GM18511 (cell line): ENCODE measurements around the gene POLR2F.

Experiments used
- ATAC-seq: cut with Tn5 transposase; IDR thresholded peaks from one replicate; pipeline ENCODE4 v1.9.1; 2021; ENCODE audit warnings: mild to moderate bottlenecking, moderate library complexity; ENCODE audit not compliant: unreplicated experiment

The POLR2F gene

GRCh38 chr22:37981282-37982011, 27.9 kb downstream of the POLR2F start:
- no peak for ATAC-seq

- no peak for ATAC-seq
These were observed 28.8 kb downstream of the POLR2F start for GRCh38 chr22:37982151-37982785.

GRCh38 chr22:37982938-37983859, 29.7 kb downstream of the POLR2F start:
- no peak for ATAC-seq

- ATAC-seq: no peak
These were observed 30.6 kb downstream of the POLR2F start, which contains the start of gene SOX10 for GRCh38 chr22:37983860-37984791. Gene SOX10 (minus strand): TSS chr22:37984555. CDS start chr22:37983784, 771 bp downstream.

- ATAC-seq: no peak
These were observed 31.6 kb downstream of the POLR2F start for GRCh38 chr22:37985050-37985585.

GRCh38 chr22:37985751-37986281, 32.3 kb downstream of the POLR2F start:
- no peak for ATAC-seq

- ATAC-seq: no peak
These were observed 32.9 kb downstream of the POLR2F start for GRCh38 chr22:37986371-37986770.

- ATAC-seq: no peak
These were observed 35.9 kb downstream of the POLR2F start for GRCh38 chr22:37989146-37990045.

- no peak for ATAC-seq
These were observed 36.8 kb downstream of the POLR2F start for GRCh38 chr22:37990301-37990700.

GRCh38 chr22:37990862-37991261, 37.4 kb downstream of the POLR2F start:
- ATAC-seq: no peak

- ATAC-seq: no peak
These were observed 38.4 kb downstream of the POLR2F start for GRCh38 chr22:37991731-37992442.

- no peak for ATAC-seq
These were observed 40.5 kb downstream of the POLR2F start for GRCh38 chr22:37994049-37994448.

- no peak for ATAC-seq
These were observed 41.5 kb downstream of the POLR2F start for GRCh38 chr22:37994982-37995381.

GRCh38 chr22:37995460-37995859, 42.0 kb downstream of the POLR2F start:
- ATAC-seq: no peak

- no peak for ATAC-seq
These were observed 42.6 kb downstream of the POLR2F start for GRCh38 chr22:37996079-37996478.

- no peak for ATAC-seq
These were observed 43.2 kb downstream of the POLR2F start for GRCh38 chr22:37996515-37997246.

GRCh38 chr22:37998543-37998942, 45.0 kb downstream of the POLR2F start:
- ATAC-seq: no peak
